ENCODE data around the gene ATP8A2. TPM values are rescaled to one million over a fixed set of nuclear protein-coding genes. Genes with fewer than 3 reads are reported as not detected.

The ATP8A2 gene
- total RNA-seq, 1 donor from 2014 or later, result 0.13 TPM

- no peak for DNase-seq (ENCODE audit: low read depth in 2 of 2)
These were observed 476.2 kb downstream of the ATP8A2 start for GRCh38 chr13:25847635-25848626.

GRCh38 chr13:25848812-25849745 lies 477.3 kb downstream of the ATP8A2 start:
- DNase-seq (ENCODE audit: low read depth in 2 of 2), result no peak

- DNase-seq (ENCODE audit: low read depth in 2 of 2), result no peak
These were observed 486.1 kb downstream of the ATP8A2 start for GRCh38 chr13:25857830-25858229.

GRCh38 chr13:25859528-25859927 lies 487.8 kb downstream of the ATP8A2 start:
- DNase-seq (ENCODE audit: low read depth in 2 of 2), result no peak

- no peak for DNase-seq (ENCODE audit: low read depth in 2 of 2)
These were observed 488.5 kb downstream of the ATP8A2 start for GRCh38 chr13:25860265-25860664.

GRCh38 chr13:25860862-25861261 lies 489.1 kb downstream of the ATP8A2 start:
- no peak for DNase-seq (ENCODE audit: low read depth in 2 of 2)

- DNase-seq (ENCODE audit: low read depth in 2 of 2), result no peak
These were observed 490.4 kb downstream of the ATP8A2 start for GRCh38 chr13:25862156-25862555.

GRCh38 chr13:25864116-25864515 lies 492.3 kb downstream of the ATP8A2 start:
- no peak for DNase-seq (ENCODE audit: low read depth in 2 of 2)

- DNase-seq (ENCODE audit: low read depth in 2 of 2), result no peak
These were observed 493.2 kb downstream of the ATP8A2 start for GRCh38 chr13:25864936-25865335.

- DNase-seq (ENCODE audit: low read depth in 2 of 2), result peak in 1 of 2 donors; percentile 41
These were observed 493.6 kb downstream of the ATP8A2 start for GRCh38 chr13:25865391-25865790.

GRCh38 chr13:25867038-25867437 lies 495.3 kb downstream of the ATP8A2 start:
- DNase-seq (ENCODE audit: low read depth in 2 of 2), result no peak

GRCh38 chr13:25868490-25868889 lies 496.7 kb downstream of the ATP8A2 start:
- DNase-seq (ENCODE audit: low read depth in 2 of 2), result no peak

GRCh38 chr13:25869941-25870340 lies 498.2 kb downstream of the ATP8A2 start:
- DNase-seq (ENCODE audit: low read depth in 2 of 2), result no peak

- DNase-seq (ENCODE audit: low read depth in 2 of 2), result no peak
These were observed 499.8 kb downstream of the ATP8A2 start for GRCh38 chr13:25871389-25872125.

- no peak for DNase-seq (ENCODE audit: low read depth in 2 of 2)
These were observed 500.9 kb downstream of the ATP8A2 start for GRCh38 chr13:25872481-25873241.

GRCh38 chr13:25873242-25873612 lies 501.5 kb downstream of the ATP8A2 start:
- no peak for DNase-seq (ENCODE audit: low read depth in 2 of 2)

GRCh38 chr13:25874064-25874737 lies 502.4 kb downstream of the ATP8A2 start:
- no peak for DNase-seq (ENCODE audit: low read depth in 2 of 2)

GRCh38 chr13:25874907-25875306 lies 503.1 kb downstream of the ATP8A2 start:
- no peak for DNase-seq (ENCODE audit: low read depth in 2 of 2)

- DNase-seq (ENCODE audit: low read depth in 2 of 2), result no peak
These were observed 504.5 kb downstream of the ATP8A2 start for GRCh38 chr13:25876247-25876646.

- DNase-seq (ENCODE audit: low read depth in 2 of 2), result no peak
These were observed 507.7 kb downstream of the ATP8A2 start for GRCh38 chr13:25879466-25879865.

All from dermis microvascular lymphatic vessel endothelial cell (primary cell).